HG03175 (cell line): Measurements from ENCODE around the gene RARS1.

ENCODE experiments used
- ATAC-seq: cut with Tn5 transposase; IDR thresholded peaks from one replicate; pipeline ENCODE4 v1.9.1; 2021; ENCODE audit warnings: mild to moderate bottlenecking, moderate library complexity; ENCODE audit not compliant: unreplicated experiment

RARS1 gene

DNA sequence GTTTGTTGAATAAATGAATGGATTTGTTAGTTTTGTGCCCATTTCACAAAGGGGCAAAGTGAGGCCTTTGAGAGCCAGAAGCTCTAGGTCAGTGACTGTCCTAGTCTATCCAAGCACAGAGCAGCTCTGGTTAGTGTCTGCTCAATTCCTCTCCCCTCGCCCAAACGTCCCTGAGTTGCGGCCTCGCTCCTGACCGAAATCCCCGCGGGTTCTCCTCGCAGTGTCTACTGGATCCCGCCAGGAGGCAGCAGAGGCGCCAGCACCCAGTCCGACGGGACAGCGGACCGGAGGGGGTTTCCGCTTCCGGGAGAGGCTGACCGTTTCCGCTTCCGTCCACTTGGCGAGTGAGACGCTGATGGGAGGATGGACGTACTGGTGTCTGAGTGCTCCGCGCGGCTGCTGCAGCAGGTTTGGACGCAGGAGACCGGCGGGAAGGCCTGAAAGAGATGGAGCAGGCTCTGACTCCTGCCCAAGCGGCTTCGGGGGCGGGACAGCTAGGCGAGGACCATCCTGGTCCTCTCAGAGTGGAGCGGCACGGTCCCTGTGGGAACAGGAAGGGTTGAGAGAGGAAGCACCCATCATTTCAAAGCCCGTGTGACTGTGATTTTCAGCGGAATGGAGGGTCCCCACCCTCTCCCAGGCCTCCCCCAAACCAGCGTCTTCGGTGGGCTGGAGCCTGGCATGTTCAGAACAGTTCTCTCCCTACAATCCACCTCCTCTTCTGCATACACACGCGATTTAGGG, at the start of gene RARS1:
Gene RARS1 (plus strand): TSS at position 336 of the 744 bp plus-strand sequence. CDS start 28 bp downstream, at position 364.
- peak; percentile 94 for ATAC-seq

DNA sequence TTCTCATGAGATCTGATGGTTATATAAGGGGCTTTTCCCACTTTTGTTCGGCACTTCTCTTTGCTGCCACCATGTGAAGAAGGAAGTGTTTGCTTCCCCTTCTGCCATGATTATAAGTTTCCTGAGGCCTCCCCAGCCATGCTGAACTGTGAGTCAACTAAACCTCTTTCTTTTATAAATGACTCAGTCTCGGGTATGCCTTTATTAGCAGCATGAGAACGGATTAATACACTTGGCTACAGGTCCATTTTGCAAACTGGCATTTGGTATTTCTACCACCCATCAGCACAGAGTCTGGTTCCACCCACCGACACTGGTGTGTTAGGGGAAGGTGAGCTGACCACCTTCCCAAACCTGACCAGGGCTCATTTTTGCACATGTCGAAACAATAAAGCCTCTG, 47.9 kb upstream of the RARS1 start:
- ATAC-seq: no peak

DNA sequence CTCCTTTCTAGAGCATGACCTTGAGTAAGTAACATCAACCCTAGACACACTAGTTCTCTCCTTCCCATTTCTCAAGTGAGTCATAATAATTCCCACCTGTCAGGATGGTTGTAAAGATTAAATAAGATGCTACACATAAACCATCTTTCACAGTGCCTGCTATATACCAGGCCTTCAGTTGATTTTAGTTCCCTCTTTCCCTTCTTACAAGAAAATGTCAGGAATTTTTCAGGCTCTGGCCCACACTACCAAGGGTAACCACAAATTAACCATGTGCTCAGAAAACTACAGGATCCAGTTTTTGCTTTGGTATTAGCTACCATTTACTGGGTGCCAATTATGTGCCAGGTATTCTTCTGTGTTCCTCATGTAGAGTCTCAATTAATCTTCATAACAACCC, 42.7 kb upstream of the RARS1 start:
- ATAC-seq: no peak

DNA sequence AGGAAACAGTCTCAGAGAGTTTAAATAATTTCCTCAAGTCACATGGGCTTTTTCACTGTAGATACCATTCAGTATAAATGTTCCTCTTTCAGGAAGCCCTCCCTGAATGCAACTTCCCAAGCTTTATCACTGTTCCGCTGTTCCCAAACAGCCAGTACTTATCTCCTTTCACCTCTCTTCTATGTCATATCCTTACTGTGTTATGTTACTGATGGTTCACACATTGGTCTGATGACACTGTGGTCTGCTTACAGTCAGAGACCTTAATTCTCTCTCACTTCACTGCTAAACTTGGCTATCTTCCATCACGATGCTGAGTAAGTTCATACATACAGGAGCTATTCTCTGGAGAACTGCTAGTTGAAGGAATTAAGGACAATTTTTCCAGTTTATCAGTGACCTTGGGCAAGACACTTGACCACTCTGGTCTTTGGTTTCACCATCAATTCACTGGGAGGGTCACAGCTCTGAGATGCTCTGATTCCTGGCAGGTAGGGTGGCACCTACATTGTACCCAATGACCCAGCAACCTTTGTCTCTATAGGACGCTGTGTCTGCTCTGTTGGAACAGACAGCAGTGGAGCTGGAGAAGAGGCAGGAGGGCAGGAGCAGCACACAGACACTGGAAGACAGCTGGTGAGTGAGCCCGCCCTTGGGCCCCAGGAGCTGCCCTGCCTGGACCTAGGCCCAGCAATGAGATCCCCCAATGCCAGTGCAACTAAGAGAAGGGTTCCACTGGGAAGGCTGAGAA, 42.1 kb upstream of the RARS1 start:
- no peak for ATAC-seq

DNA sequence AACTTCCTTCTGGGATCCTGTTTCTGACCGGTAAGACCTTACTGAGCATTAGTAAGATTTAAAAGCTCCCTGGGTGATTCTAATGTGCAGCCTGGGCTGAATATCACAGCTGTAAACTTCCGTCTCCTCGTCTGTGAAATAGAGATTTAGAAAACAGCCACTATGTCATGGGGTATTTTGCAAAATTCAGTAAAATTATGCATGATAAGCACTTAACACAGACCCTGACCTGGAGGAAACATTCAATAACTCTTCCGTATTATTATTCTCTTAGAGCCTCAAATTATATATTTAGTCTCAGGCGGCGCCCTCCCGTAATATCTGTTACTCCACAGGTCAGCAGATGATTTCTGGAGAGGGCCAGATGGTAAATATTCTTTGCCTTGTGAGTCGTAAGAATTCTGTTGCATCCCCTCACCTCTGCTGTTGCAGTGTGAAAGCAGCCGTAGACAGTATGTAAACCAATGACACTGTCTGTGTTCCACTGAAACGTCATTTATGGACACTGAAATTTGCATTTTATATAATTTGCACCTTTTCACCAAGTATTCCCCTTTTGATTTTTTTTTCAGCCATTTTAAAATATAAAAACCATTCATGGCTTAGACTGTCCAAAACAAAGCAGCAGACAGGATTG, 39.2 kb upstream of the RARS1 start:
- no peak for ATAC-seq

DNA sequence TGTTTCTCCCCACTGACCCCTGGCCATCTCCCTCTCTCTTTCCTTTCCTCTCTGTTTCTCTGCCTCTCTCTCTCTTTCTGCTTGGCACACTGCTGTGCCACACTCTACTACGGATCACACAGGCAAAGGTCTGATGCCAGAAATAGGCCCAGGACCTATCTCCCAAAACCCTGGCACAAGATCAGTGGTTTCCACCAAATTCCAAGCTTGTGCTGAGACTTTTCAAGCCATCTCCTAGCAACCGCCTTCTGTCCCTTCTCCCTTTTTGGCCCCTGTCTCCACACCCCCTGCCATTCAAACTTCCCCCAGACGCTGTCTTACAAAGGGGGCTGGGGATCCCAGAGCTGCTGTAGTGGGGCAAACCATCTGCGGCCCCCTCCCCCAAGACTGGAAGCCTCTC, 38.5 kb upstream of the RARS1 start:
- no peak for ATAC-seq

DNA sequence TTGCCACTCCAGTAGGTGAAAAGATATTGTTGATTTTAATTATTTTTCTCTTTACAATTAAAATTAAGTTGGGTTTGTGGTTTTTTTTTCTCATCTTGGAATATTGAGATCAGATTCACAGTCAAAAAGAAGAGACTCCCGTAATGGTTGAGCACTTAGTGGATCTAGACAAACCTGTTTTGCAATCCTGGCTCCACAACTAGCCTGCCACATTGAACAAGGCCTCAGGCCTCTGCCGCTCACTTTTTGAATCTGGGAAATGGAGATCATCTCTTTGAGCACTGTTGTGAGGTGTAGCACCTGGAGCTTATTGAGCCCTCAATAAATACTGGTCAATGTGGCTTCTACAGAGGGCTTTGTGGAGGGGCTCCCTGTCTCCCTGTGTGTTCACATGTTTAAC, 37.1 kb upstream of the RARS1 start:
- ATAC-seq: no peak

DNA sequence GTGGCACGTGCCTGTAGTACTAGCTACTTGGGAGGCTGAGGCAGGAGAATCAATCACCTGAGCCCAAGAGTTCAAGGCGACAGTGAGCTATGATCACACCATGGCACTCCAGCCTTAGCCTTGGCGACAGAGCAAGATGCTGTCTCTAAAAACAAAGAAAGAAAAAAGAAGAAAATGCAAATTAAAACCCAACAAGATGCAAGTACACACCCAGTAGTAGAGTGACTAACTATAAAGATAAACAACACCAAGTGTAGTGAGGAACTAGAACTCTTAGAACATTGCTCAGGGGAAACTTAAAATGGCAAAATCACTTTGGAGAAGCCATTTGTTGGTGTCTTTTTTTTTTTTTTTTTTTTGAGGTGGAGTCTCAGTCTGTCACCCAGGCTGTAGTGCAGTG, 34.7 kb upstream of the RARS1 start:
- no peak for ATAC-seq

DNA sequence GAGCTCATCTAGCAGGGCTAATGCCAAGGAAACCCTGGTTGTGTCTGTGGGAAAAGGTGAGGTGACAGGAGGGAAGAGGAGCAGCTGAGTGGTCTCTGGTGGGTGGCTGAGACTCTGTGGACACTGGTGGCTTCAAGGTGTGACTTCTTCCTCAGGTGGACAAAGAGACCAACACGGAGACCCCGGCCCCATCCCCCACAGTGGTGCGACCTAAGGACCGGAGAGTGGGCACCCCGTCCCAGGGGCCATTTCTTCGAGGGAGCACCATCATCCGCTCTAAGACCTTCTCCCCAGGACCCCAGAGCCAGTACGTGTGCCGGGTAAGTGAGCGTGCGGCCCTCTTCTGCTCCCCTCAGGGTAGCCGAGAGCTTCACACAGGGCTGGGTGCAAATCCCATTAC, 31.1 kb upstream of the RARS1 start:
- ATAC-seq: no peak

DNA sequence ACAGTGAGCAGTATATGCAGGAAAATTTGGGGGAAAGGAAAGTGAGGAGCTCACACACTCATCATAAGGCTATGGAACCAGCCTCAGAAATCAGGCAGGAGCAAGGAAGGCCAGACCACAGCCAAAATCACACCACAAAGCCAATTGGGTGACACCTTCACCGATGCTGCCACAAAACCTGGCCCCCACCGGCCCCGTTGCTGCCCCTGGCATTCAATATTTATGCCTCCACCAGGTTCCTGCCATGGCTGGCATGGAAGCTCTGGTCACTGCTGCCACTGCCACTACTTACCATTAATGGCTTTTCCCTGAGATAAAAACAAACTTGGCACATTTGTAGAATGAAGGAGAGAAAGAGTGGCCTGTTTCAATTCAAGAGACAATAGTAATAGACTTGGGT, 28.7 kb upstream of the RARS1 start:
- ATAC-seq: no peak

DNA sequence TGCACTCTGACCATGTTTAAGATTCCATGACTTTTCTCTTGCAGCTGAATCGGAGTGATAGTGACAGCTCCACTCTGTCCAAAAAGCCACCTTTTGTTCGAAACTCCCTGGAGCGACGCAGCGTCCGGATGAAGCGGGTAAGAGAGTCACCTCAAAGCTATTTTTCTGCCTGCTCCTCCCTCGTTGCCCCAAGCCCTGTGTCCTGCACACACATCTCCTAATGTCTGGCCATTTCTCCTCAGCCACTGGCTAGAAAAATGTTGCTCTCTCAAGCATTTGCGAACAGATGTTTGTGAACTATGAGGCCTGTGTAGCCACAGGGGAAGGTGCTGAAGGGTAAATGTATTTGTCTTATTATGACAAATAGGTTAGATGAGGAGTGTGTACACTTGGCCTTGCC, 25.7 kb upstream of the RARS1 start:
- ATAC-seq: no peak

DNA sequence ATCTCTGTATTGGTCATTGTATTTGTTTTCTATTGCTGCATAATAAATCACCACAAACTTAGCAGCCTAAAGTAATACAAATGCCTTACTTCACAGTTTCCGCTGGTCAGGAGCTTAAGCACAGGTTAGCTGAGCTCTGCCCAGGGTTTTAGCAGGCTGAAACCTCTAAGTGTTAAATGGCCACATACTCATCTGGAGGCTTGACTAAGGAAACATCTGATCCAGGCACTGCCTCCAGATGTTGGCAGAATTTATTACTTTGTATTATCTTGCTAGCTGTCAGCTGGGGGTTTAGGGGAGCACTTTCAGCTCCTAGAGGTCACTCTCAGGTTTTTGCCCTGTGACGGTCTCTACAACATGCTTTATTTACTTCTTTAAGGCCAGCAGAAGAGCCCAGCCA, 23.2 kb upstream of the RARS1 start:
- no peak for ATAC-seq

DNA sequence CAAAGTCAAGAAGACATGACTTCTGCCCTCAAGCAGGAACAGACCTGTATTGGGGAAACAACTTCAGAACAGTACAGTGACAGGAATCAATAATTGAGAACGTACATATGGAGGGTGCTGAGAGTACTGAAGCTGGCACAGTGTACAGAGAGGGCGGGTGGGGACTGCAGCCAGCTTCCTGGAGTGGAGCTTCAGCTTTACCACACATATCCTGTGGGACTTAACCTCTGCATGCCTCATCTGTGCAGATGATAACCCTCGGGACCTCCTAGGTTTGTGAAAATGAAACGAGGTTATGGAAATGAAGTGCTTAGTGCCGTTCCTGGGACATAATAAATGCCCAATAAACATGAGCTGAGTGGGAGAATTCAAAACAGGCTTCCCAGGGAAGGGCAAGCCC, 22.1 kb upstream of the RARS1 start:
- ATAC-seq: no peak

DNA sequence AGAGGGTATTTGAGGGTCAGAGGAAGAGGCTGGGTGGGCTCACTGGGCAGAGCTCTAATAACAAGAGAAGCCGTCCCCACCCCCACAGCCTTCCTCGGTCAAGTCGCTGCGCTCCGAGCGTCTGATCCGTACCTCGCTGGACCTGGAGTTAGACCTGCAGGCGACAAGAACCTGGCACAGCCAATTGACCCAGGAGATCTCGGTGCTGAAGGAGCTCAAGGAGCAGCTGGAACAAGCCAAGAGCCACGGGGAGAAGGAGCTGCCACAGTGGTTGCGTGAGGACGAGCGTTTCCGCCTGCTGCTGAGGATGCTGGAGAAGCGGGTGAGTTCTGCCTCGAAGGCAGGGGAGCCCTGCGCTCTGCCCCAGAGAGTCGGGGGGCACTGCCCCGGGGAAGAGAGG, 21.6 kb upstream of the RARS1 start:
- no peak for ATAC-seq

DNA sequence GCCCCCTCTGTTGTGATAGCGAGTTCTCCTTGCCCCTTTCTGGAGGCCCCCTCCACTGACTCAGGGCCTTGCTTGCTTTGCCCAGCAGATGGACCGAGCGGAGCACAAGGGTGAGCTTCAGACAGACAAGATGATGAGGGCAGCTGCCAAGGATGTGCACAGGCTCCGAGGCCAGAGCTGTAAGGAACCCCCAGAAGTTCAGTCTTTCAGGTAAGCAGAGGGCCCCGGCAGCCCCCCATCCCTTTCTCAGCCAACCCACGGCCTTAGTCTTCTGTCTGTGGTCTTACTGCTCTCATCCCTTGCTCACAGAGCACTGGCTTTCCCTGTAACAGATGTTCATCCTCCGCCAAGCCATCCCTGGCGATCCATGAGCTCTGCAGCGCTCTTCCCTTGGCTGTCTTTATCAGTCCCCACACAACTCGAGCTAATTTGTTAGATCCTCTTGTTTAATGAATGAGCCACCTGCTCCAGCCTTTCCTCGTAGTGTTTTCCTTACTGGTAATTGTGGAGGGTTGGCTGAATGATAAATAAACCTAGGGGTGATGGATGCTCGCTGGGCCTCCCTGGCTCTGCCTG, 18.4 kb upstream of the RARS1 start:
- no peak for ATAC-seq

DNA sequence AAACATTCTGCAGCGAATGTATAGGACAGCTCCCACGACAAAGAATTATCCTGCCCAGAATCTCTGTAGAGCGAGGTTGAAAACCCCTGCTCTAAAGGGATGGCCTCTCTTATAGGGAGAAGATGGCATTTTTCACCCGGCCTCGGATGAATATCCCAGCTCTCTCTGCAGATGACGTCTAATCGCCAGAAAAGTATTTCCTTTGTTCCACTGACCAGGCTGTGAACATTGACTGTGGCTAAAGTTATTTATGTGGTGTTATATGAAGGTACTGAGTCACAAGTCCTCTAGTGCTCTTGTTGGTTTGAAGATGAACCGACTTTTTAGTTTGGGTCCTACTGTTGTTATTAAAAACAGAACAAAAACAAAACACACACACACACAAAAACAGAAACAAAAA, 17.4 kb upstream of the RARS1 start:
- no peak for ATAC-seq

DNA sequence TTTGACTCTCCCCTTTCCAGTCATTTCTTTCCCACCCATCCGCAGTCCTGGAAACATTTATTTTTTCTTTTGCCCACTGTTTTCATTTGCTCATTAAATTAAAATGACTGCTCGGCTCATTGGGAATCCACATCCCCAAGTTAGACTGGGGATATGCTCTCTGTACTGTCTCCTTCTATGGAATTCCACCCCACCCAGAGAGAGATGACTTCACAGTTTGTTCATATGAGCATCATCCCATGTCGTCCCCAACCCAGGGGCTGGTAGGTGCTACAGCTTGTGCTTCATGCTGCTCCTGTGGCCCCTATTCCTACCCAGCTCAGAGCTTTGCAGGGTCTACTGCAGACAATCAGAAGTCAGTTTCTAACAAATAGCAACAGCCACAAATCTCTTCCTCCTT, 16.5 kb upstream of the RARS1 start:
- no peak for ATAC-seq

DNA sequence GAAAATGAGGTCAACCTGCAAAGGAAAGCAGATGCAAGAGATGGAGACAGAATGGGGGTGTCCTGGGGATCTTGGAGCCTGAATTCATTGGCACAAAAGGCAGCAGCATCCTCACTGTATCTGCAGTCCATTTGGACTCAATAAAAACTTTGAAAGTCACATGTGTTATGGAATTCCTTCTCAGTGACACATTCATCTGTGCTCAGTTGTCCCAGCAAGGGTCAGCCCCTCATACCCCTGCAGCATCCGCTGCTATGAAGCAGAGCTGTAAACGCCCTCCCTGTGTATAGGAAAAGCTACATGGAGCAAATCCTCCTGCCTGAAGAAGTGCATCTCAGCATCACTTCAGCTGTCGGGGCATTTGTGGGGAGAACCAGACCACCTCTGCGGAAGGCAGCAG, 14.5 kb upstream of the RARS1 start:
- no peak for ATAC-seq

DNA sequence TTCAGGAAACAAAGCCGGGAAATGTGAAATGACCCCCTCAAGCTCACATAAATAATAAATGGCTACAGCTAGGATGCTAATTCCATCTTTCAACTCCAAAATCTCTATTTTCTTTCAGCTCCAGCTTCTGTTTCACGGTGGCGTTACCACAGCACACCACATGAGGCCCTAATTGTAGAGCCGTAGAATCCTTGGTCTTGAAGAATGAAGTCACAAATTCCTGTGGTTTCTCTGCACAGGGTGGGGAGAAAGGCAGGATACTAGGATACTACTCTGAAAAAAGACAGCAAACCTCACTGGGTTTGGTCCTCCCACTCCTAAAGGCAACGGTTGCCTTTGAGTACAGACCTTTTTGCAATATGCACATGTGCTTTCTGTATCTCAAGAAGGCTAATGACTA, 13.9 kb upstream of the RARS1 start:
- no peak for ATAC-seq

DNA sequence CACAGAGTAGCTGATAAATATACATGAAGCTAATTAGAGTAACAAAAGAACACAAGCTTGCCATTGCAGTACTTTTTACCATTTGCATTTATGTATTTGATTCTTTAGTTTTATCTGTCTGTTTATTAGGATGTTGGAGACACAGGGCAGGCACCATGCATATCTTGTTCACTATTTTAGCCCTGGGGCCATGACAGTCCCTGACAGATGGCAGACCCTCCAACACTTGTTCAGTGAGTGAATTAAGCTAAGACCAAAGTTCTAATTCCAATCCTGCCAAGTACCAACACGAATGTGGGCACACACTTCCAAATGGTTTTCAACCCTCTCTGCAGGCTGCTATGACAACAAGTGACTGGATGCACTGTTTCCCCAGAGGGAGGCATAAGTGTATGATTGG, 12.0 kb upstream of the RARS1 start:
- no peak for ATAC-seq

DNA sequence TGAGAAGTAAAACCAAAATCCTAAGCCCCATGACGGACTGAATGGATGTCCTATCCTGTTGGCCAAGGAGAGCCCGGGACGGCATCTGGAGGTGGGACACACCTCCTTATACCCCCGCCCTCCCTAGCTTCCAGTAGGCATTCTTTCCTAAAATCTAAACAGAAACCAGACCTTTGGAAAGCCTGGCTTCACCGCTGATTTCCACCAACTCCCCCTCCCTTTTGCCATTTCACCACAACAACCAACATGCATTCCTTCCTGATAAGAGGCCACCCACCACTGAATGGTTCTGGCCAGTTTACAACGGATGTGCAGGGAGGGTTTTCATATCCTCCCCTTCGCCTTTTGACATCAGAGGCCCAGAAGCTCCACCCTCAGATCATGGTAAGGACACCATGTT, 9.2 kb upstream of the RARS1 start:
- no peak for ATAC-seq

DNA sequence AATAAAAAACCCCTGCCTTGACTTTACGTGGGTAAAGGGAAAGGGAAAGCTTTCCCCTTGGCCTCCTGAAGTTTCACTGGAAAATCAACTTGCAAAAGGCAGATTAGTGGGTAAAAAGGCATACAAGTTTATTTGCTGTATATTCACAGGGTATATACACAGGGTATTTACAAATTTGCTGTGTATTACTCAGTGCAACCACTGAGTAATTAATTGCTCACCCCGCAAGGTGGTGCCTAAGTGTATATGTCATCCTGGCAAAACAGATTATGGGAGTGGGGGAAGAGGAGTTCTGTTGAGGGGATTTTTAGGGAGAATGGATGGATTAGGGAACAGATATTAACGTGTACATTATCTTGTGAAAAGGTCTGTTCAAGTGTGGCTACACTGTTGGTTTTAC, 7.1 kb upstream of the RARS1 start:
- ATAC-seq: no peak
